Measurements from ENCODE around the gene ALS2.

GRCh38 chr2:201685156-201685555 is 95.6 kb downstream of the ALS2 start:
- TF ChIP-seq, protein P1, sequence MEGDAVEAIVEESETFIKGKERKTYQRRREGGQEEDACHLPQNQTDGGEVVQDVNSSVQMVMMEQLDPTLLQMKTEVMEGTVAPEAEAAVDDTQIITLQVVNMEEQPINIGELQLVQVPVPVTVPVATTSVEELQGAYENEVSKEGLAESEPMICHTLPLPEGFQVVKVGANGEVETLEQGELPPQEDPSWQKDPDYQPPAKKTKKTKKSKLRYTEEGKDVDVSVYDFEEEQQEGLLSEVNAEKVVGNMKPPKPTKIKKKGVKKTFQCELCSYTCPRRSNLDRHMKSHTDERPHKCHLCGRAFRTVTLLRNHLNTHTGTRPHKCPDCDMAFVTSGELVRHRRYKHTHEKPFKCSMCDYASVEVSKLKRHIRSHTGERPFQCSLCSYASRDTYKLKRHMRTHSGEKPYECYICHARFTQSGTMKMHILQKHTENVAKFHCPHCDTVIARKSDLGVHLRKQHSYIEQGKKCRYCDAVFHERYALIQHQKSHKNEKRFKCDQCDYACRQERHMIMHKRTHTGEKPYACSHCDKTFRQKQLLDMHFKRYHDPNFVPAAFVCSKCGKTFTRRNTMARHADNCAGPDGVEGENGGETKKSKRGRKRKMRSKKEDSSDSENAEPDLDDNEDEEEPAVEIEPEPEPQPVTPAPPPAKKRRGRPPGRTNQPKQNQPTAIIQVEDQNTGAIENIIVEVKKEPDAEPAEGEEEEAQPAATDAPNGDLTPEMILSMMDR (conservative IDR thresholded peaks at IDR 0.05) = no peak
- no peak for TF ChIP-seq ZFX (IDR thresholded peaks at IDR 0.05)

All from C4-2B (cell line).